HG03342 (cell line): ENCODE measurements around the gene PAPSS2.
"Not testable (repeated sequence)": the region's sequence is repeated elsewhere in the genome, so short reads cannot be mapped to it uniquely, and the experiment has no call there.

Source experiments
- ATAC-seq: cut with Tn5 transposase; IDR thresholded peaks from one replicate; pipeline ENCODE4 v1.9.1; 2021; ENCODE audit warnings: mild to moderate bottlenecking, moderate library complexity; ENCODE audit not compliant: unreplicated experiment

The PAPSS2 gene

GRCh38 chr10:87702260-87702972 is 42.7 kb downstream of the PAPSS2 start:
- no peak for ATAC-seq

GRCh38 chr10:87702973-87703294 is 43.3 kb downstream of the PAPSS2 start:
- ATAC-seq: no peak

GRCh38 chr10:87703771-87704170 is 44.1 kb downstream of the PAPSS2 start:
- no peak for ATAC-seq

DNA sequence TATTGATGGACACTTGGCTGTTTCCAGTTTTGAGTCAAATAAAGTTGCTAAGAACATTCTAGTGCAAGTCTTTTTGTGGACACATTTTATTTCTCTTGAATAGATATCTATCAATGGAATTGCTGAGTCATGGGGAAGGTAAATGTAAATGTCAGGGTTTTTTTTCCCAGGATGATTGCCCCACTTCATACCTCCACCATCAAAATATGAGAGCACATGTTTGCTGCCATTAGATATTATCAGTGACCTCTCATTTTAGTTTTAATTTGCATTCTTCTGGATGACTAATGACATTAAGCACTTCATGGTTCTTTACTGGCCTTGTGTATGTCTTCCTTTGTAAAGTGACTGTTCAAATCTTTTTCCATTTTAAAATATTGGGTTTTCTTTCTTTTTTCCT is 45.7 kb downstream of the PAPSS2 start:
- no peak for ATAC-seq

GRCh38 chr10:87706731-87707130 is 47.1 kb downstream of the PAPSS2 start:
- ATAC-seq: no peak

DNA sequence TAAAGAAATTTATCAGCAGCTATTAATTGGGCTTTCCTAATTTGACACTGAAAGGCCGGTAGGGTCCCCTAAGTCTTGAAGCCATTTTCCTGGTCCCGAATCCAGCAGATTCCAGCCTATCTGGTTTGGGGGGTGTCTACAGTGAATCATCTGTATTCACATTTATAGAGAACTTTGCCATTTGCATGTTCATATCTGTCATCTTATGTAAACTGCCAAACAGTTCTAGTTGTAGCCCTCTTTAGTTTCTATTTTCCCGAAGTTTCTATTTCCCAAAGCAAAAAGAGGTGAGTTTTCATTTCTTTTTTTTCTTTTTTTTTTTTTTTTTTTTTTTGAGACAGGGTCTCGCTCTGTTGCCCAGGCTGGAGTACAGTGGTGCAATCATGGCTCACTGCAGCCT is 47.6 kb downstream of the PAPSS2 start:
- ATAC-seq: no peak

DNA sequence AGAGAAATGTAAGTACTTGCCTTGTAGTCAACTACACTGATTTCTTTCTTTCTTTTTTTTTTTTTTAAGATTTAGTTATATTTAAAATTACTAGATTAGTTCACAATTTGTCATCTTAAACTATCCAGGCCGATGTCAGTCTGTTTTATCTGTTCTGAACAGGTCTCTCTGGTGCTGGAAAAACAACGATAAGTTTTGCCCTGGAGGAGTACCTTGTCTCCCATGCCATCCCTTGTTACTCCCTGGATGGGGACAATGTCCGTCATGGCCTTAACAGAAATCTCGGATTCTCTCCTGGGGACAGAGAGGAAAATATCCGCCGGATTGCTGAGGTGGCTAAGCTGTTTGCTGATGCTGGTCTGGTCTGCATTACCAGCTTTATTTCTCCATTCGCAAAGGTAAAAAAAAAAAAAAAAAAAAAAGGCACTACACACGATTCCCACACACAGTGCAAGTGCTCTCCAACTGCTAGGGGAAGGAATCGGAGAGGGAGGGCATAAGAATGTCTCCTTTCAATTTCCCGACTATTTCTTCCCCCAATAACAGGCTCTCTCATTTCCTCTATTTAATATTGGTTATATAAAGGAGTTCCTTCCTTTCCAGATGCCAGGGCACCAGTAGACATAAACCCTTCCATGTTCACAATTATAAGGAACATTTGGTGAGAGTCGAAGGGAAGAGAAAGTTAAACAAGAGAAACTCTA is 53.4 kb downstream of the PAPSS2 start:
- no peak for ATAC-seq

DNA sequence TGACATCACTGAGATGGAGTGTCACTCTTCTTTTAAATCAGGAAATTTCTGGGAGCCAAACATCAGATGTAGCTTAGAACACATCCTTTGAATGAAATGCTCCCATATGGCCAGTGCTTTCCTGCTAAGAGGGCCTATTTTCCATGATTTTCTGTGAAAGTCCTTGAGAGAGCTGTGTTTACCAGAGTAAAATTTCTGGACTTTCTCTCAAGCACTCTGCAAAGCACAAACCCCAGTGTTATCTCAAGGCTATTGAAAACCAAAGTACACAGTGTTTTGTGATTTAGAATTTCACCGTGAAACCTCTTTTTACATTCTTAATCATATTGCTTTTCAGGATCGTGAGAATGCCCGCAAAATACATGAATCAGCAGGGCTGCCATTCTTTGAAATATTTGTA is 54.0 kb downstream of the PAPSS2 start:
- no peak for ATAC-seq

- ATAC-seq: no peak
These were observed 56.1 kb downstream of the PAPSS2 start for GRCh38 chr10:87715552-87716347.

DNA sequence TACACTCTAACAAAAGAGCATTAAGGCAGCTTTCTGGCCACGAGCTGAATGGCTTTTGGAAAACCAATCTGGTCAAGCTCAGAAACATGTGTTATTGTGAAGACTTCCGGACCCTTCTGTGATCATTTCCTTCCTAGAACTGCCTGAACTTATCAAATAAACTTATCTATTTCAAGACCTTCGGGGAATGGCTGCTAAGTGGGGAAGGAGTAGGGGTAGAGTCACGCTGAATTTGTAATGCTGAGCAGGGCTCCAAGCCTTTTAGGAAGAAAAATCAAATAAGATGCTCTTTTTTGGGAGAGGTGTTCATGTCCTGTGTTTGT is 56.6 kb downstream of the PAPSS2 start:
- no peak for ATAC-seq

DNA sequence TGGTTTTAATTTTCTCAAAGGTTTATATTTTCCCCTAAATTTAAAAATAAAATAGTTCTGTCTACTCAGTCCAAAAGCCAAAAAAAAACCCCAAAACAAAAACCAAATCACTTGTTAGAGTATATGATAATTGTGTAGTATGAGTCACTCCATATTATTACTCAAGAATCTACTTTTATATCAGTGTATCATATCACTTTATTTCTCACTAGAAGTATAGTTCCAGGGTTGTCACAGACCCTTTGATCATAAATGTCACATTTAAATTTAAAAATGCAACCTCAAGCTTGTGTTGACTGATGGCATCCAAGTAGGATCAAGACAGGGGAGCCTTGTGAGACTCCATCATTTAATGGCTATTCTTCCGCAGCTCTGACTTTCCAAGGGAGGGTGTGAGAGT is 61.0 kb downstream of the PAPSS2 start:
- no peak for ATAC-seq

DNA sequence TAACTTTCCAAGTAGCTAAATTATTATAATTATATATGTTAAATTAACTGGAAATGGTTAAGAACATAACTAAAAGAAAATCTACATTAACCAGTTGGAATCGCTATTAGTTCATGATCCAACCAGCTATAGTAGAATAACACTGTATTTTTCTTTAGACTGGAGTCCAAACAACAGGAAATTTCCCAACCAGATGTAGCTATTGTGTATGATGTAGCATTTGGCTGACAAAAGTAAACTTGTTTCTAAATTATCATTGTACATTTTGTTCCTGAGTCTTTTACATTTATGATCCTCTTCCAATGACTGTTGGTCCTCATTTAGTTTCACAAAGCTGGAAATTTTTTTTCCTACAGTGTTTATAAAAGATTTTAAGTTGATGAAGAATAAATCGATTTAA is 62.1 kb downstream of the PAPSS2 start:
- no peak for ATAC-seq

DNA sequence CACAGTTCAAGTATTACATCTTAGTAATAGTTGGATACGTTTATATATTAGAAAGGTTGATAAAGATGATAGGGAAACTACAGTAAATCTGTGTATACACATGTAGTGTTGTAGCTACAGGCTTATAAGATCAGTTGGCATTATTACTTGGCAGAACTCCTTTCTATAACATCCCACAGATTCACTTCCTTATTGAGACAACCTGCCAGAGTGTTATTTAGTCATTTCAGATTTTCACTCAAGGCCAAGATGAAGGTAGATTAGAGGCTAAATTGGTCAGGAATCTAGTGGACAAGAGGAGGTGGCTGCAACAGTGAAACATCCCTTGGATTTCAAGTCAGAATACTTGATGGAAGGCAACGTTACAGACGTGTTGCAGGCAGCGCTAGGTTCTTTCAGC is 63.0 kb downstream of the PAPSS2 start:
- ATAC-seq: no peak

- ATAC-seq: no peak
These were observed 63.8 kb downstream of the PAPSS2 start for GRCh38 chr10:87723500-87723899.

- no peak for ATAC-seq
These were observed 65.1 kb downstream of the PAPSS2 start for GRCh38 chr10:87724789-87725188.

- ATAC-seq: no peak
These were observed 70.3 kb downstream of the PAPSS2 start for GRCh38 chr10:87729940-87730339.

- ATAC-seq: no peak
These were observed 73.4 kb downstream of the PAPSS2 start for GRCh38 chr10:87733081-87733480.

GRCh38 chr10:87734987-87735827 is 75.5 kb downstream of the PAPSS2 start:
- ATAC-seq: no peak

- not testable (repeated sequence) for ATAC-seq
These were observed 78.6 kb downstream of the PAPSS2 start for GRCh38 chr10:87738253-87738652.

- ATAC-seq: no peak
These were observed 80.0 kb downstream of the PAPSS2 start for GRCh38 chr10:87739703-87740102.

DNA sequence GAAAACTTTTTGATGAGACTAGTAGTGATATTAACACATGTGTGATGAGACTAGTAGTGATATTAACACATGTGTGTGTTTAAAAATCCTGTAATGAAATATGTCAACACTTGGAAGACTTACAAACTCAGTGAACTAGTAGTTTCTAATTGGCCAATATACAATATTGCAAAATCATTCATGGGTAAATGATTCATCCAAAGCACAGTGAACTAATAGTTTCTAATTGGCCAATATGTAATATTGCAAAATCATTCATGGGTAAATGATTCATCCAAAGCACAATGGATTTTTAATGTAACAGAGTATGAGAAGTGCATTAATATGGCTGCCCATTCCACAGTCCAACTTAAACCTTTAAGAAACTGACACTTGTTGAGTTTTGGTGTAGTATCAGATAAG is 80.6 kb downstream of the PAPSS2 start:
- ATAC-seq: no peak
